Activated naive CD8-positive, alpha-beta T cell treated with anti-CD3 and anti-CD28 coated beads, Interleukin-2, amount 50 U/mL, for 16 hours (primary cell): Measurements from ENCODE around the gene DUSP1.
"Not testable (repeated sequence)": the region's sequence is repeated elsewhere in the genome, so short reads cannot be mapped to it uniquely, and the experiment has no call there.

Source experiments
- DNase-seq: peaks from one replicate; pipeline ENCODE4 v3.0.0-alpha.2; 2020; ENCODE audit warnings: low read depth, low spot score

Gene DUSP1

DNA sequence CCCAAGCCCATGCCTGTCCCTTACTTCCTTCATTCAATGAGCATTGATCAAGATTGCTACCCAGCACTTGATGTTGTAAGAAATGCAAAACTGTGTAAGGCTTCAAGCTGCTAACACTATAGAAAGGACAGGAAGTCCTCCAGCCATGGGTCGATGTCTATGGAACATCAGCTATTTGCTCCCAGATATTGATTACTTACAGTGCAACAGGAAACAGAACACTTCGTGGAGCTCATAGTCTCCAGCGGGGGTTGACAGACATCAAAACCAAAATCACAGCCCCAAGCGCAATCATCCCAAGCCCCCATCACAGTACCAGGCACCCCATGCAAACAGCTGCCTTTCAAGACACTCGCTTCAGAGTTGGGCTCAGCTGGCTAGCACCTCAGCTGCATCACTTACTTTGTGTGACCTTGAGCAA lies 26.8 kb upstream of the DUSP1 start:
- DNase-seq, result no peak

GRCh38 chr5:172796306-172796705 lies 25.3 kb upstream of the DUSP1 start:
- no peak for DNase-seq

DNA sequence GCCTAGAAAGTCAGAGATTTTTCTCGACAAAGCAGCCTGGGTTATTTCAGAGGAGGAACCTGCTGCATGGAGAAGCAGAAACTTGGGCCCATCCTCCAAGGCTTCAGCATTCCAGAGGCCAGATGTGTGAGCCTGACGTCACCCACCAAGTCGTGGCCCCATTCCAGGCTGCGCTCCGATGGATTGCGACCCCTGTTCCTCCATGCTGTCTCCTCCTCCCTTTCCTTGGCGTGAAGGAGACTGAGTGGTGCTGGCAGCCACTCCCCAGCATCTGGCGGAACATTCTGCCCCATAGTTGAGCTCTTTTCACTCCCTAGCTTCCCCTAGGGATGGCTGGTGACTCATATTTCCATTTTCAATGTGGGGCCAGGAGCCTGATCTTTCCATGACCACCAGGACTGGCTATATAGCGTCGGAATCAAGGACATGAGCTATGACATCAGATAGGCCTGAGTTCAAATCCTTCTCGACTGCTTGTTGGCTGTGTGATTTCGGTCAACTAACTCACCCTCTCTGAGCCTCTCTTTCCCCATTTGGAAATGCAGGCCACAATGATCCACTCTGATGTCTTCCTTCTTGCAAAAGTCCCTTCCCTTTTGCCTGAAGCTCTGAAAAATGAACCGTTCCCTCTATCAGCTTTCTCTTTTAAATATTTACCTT lies 24.5 kb upstream of the DUSP1 start:
- no peak for DNase-seq

GRCh38 chr5:172793577-172794488 lies 22.8 kb upstream of the DUSP1 start:
- no peak for DNase-seq

DNA sequence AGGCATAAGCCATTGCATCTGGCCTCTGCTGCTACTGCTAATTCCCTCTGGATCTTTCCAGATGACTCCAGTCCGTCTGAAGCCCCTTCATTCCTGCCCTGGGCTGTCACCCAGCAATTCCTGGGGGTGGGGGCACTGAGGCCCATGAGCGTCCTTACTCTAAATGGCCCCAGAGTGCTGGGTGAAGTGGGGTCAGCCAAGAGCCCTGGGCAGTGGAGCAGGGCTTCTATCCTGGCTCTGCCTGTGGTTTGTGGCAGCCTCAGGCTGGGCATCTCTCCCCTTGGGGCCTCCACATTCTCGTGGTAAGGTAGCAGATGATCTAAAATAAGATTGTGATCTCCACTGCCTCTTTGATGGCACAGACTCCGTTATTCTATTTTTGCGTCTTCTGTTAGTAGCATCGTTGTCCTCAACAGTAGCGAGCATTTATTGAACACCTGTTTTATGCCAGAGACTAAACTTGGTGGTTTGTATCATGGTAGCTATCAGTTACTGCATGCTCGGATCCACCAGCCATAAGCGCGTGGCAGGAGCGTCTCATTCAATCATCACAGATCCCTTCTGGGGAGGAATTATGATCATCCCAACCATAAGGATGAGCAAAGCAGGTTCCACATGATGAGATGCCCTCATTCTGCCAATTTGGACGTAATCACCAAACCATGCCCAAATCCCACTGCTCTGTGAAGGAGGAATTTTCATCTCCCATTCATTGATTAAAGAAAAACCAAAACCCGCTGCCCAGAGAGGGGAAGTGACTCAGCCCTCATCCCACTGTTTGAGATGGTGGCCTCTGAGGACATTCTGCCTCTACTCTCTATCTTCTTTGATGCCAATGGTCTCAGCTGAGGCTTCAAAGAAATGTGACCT lies 21.9 kb upstream of the DUSP1 start:
- no peak for DNase-seq

GRCh38 chr5:172791726-172792445 lies 20.9 kb upstream of the DUSP1 start:
- DNase-seq, result no peak

DNA sequence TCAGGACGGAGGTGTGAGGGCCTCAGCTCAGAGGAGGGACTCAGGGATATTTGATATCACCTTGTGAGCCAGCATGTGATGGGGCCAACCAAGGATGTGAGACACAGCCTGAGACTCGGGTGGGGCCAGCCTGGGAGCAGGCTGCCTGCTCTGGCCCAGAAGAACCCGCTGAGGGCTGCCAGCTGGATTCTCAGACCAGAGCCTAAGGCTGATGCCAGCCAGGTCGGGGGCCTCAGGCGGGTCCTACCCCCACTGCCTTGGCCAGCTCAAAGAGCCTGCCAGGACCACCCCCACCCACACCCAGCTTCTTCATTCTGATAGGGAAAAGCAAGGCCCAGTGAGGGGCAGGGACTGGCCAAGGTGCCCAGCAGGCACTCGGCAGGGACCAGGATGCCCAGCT lies 20.3 kb upstream of the DUSP1 start:
- no peak for DNase-seq

DNA sequence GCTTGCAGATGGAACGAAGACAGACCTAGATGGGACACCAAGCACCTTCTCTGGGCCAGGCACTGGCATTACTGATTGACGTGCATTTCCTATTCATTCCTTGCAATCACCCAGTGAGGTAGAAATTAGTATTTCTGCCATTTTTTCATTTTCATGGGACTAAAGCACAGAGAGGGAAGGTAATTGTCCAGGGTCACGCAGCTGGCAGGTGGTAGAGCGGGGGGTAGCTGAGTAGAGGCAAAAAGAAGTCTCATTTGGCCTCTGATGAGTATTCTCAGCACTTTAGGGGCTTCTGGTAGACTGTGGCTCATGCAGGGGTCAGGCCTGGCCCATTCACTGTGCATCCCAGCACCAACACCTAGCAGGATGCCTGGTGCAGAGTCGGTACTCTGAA lies 19.5 kb upstream of the DUSP1 start:
- DNase-seq, result no peak

DNA sequence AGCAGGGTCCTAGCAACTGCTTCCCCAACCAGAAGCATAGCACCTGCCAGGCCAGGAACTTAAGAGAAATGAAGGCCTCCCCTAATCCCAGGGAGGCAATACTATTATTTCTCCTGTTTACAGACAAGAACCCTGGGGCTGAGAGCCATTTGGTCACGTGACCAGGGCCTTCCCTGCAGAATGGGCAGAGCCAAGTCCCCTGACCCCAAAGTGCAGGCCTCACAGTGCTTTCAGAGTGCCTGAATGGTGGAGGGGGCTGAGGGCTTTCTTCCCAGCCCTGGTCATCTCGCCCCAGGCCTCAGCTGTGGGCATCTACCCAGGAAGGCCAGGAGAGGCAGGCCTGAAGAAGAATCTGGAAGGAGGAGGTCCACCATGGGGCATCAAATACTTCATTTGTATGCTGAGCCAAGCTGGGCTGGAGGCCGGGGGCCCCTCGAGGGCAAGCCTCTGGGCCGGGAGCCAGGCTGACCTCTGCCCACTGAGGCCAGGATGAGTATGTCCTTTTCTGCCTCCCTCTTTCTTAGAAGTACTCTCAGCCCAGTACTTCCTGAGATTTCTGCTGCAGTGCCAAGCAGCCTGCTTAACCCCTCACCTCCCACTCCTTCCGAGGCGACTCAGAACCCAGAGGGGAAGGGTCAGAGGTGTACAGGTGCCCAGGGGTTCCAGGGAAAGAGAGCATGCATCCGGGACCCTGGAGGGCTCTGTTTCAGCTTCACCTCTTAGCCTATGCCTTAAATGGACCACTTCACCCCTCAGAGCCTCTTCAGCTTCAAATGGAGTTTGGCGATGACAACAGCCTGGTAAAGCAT lies 18.9 kb upstream of the DUSP1 start:
- DNase-seq, result no peak

DNA sequence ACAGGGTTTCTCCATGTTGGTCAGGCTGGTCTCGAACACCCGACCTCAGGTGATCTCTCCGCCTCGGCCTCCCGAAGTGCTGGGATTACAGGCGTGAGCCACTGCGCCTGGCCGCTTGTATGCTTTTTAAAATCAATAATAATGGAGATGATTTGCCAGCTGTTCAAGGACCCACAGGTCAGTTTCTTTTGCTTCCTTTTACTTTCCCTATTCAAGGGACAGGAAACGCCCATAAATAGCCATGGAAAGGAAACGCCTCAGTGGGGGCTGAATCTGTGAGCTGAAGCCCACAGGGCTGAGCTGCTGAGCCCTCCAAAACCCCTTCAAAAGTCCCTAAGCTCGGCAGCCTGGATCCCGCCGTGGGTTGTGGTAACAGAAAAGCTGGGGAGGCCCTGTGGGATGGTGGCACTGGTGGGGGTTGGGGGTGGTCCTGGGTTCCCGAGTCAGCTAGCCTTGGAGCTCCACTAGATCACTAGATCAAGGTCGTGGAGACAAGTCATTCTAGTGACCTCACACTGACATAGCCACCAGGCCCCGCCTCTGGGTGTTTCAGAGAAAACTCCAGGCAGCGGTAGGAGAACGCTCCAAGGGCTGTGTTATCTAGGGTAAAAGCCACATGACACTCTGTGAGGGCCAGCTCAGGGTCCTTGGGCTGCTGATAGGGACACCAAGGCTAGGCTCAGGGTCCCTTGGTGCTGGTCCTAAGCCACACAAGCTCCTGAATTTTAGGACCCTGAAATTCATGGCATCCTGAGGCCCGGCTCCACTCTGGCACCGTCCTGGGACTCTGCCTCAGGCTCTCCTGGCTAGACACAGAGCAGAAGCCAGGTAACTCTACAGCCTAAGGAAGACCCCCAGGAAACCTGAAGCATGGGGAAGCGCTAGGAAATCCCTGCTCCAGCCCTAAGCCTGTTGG lies 18.0 kb upstream of the DUSP1 start:
- no peak for DNase-seq

DNA sequence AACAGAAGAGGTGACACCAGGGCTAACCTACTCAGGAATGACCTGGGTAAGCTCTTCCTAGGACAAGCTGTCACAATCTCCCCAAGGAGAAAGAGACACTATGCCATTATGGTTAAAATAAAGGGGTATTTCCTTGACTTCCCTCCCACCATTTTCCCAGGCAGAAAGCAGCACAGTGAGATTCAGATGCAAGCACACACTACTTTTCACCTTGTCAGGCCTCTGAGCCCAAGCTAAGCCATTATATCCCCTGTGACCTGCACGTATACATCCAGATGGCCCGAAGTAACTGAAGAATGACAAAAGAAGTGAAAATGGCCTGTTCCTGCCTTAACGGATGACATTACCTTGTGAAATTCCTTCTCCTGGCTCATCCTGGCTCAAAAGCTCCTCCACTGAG lies 16.5 kb upstream of the DUSP1 start:
- DNase-seq, result not testable (repeated sequence)

GRCh38 chr5:172786736-172787462 lies 15.9 kb upstream of the DUSP1 start:
- no peak for DNase-seq

DNA sequence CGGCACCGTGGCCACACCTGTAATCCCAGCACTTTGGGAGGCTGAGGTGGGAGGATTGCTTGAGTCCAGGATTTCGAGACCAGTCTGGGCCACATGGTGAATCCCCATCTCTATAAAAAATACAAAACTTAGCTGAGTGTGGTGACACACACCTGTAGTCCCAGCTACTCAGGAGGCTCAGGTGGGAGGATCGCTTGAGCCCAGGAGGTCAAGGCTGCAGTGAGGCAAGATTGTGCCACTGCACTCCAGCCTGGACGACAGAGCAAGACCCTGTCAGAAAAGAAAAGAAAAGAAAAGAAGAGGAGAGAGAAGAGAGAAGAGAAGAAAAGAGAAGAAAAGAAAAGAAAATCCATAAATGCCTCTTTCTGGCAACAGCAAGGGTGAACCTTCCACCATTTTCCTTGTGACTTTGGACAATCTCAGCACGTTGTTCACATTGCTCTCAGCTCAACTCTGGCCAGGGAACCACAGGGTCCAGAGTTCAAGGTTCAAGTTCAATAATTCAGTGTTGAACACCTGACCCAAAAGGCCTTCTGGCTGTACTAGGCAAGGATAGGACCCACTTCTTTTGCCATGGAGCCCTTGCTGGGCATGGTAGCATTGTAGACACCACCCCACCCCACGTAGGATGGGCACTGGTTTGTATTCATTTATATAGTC lies 14.6 kb upstream of the DUSP1 start:
- DNase-seq, result no peak

DNA sequence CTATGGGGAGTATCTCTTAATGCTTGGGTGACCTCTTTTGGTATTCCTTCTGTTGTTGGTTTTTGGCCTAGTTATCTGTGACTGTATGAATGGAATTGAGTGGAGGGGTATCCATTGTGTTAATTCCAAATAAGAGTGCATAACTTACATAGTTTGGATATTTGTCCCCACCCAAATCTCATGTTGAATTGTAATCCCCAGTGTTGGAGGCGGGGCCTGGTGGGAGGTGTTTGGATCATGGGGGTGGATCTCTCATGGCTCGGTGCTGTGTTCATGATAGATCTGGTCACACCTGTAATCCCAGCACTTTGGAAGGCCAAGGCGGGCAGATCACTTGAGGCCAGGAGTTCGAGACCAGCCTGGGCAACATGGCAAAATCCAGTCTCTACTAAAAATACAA lies 13.2 kb upstream of the DUSP1 start:
- not testable (repeated sequence) for DNase-seq

- DNase-seq, result not testable (repeated sequence)
Observed at GRCh38 chr5:172783319-172783718, 12.3 kb upstream of the DUSP1 start.

DNA sequence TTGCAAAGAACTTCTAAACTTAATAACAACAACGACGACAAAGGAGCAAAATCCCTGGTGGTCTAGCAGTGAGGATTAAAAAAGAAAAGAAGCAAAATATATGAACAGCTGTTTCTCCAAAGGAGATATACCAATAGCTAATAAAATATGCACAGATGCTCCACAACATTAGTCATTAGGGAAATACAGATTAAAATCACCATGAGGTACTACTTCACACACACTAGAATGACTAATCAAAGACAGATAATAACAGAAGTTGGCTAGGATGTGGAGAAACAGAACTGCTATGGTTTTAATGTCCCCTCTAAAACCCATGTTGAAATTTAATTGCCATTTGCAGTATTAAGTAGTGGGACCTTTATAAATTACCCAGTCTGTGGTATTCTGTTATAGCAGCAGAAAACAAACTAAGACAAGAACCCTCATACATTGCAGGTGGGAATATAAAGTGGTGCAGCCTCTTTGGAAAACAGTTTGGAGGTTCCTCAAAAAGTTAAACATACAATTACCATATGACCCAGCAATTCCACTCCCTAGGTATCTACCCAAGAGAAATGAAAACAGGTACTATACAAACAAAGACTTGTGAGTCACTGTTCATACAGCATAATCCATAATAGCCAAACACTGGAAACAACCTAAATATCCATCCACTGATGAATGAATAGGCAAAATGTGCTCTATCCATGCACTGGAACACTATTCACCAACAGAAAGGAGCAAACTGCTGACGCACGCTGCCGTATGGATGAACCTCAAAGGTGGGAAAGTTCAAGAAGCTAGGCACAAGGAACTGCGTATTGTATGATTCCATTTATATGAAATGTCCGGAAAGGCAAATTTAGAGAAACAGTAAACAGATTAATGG lies 11.4 kb upstream of the DUSP1 start:
- no peak for DNase-seq

DNA sequence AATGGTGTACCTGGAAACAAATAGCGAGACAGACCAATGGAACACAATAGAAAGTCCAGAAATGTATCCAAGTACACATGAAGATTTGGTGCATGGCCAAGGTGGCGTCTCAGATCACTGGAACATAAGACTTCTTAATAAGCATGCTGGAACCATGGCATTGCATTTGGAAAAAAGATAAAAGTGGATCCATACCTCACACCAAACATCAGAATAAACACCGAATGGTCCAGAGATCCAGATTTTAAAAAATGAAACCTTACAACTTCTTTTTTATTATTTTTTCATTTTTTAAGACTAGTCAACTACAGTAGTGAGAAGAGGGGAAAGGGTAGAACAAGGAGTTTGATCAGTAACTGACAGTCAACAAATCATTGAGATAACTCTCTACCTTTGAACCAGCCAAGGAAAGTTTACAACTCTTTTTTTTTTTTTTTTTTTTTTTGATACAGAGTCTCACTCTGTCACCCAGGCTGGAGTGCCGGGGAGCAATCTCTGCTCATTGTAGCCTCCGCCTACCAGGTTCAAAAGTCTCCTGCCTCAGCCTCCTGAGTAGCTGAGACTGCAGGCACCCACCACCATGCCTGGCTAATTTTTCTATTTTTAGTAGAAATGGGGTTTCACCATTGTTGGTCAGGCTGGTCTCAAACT lies 8.8 kb upstream of the DUSP1 start:
- DNase-seq, result no peak
